ENCODE data around the gene MTR. TPM values are rescaled to one million over a fixed set of nuclear protein-coding genes. Genes with fewer than 3 reads are reported as not detected.

Gene MTR
- total and polyA plus RNA-seq, 4 donors, result 2.5 to 19.0 (median 8.6) TPM

DNA sequence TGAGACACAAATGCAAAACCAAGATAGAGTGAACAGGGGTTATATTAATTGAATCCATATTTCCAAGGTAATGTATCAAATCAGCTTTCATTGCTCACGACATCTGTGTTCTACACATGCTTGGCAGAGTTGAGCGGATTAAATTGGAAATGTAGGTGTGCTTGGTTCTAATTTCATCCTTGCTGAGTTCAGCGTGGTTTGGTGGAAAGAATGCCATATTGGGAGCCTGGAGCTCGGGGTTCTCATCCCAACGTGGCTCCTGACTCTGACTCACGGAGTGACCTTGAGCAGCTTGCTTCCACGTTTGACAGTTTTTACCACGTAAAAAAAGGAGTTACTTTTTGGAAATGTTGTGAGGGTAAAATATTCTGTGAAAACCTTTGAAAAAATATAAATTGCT lies 92.0 kb downstream of the MTR start:
- H3K27me3 ChIP-seq (ENCODE audit: control insufficient read depth in 4 of 4, insufficient read depth in 4 of 4, low read length in 3 of 4), result no peaks in the 10 kb centered on the region
- H3K27ac ChIP-seq (ENCODE audit: low read depth in 1 of 2, low read length in 2 of 2), result no peak overlapping the region
- no peak overlapping the region for H3K9ac ChIP-seq (ENCODE audit: low read depth in 1 of 2, low read length in 2 of 2)
- no peaks in the 10 kb centered on the region for H3K4me1 ChIP-seq (ENCODE audit: control insufficient read depth in 4 of 4, insufficient read depth in 4 of 4, low read length in 3 of 4)
- no peak for TF ChIP-seq FOXA1 (IDR thresholded peaks at IDR 0.05)
- no peak for TF ChIP-seq TAF1 (conservative IDR thresholded peaks at IDR 0.05)
- no peak for TF ChIP-seq YY1 (IDR thresholded peaks at IDR 0.05)
- TF ChIP-seq, protein P1, sequence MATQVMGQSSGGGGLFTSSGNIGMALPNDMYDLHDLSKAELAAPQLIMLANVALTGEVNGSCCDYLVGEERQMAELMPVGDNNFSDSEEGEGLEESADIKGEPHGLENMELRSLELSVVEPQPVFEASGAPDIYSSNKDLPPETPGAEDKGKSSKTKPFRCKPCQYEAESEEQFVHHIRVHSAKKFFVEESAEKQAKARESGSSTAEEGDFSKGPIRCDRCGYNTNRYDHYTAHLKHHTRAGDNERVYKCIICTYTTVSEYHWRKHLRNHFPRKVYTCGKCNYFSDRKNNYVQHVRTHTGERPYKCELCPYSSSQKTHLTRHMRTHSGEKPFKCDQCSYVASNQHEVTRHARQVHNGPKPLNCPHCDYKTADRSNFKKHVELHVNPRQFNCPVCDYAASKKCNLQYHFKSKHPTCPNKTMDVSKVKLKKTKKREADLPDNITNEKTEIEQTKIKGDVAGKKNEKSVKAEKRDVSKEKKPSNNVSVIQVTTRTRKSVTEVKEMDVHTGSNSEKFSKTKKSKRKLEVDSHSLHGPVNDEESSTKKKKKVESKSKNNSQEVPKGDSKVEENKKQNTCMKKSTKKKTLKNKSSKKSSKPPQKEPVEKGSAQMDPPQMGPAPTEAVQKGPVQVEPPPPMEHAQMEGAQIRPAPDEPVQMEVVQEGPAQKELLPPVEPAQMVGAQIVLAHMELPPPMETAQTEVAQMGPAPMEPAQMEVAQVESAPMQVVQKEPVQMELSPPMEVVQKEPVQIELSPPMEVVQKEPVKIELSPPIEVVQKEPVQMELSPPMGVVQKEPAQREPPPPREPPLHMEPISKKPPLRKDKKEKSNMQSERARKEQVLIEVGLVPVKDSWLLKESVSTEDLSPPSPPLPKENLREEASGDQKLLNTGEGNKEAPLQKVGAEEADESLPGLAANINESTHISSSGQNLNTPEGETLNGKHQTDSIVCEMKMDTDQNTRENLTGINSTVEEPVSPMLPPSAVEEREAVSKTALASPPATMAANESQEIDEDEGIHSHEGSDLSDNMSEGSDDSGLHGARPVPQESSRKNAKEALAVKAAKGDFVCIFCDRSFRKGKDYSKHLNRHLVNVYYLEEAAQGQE (IDR thresholded peaks at IDR 0.05), result no peak
- DNase-seq (ENCODE audit: low spot score), result no peak
- H3K9me3 ChIP-seq (ENCODE audit: control insufficient read depth in 4 of 4, low read length in 3 of 4), result no peaks in the 10 kb centered on the region
- H3K4me3 ChIP-seq (ENCODE audit: low read depth in 1 of 3, low read length in 3 of 3), result no peak overlapping the region
- peaks cover 6 to 26% (median 16%) of the 10 kb centered on the region in 4 donors for H3K36me3 ChIP-seq (ENCODE audit: control insufficient read depth in 4 of 4, insufficient read depth in 3 of 4, low read depth in 1 of 4, low read length in 3 of 4)
- WGBS, result 96% methylated on average over 8 of the region's 8 CpGs

DNA sequence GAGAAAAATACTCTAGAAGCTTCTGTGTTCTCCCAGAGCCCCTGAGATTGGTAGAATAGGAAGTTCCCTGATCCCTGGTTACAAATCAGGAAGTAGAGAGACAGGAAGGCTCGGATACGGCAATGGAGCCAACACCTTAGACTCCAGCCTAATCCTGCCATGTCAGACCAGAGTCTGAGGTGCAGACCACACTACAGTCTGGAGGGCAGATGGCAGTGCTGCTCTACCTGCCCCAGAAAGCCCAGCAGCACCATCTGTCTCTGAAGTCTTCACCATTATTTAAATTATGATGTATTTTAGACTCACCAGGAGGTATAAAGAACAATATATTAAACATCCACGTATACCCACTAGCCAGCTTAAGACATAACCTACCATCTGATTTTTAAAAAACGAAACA lies 93.0 kb downstream of the MTR start:
- no peak for DNase-seq (ENCODE audit: low spot score)
- TF ChIP-seq, protein P2, sequence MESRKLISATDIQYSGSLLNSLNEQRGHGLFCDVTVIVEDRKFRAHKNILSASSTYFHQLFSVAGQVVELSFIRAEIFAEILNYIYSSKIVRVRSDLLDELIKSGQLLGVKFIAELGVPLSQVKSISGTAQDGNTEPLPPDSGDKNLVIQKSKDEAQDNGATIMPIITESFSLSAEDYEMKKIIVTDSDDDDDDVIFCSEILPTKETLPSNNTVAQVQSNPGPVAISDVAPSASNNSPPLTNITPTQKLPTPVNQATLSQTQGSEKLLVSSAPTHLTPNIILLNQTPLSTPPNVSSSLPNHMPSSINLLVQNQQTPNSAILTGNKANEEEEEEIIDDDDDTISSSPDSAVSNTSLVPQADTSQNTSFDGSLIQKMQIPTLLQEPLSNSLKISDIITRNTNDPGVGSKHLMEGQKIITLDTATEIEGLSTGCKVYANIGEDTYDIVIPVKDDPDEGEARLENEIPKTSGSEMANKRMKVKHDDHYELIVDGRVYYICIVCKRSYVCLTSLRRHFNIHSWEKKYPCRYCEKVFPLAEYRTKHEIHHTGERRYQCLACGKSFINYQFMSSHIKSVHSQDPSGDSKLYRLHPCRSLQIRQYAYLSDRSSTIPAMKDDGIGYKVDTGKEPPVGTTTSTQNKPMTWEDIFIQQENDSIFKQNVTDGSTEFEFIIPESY (IDR thresholded peaks at IDR 0.05), result no peak
- TF ChIP-seq HNF4A (conservative IDR thresholded peaks at IDR 0.05) (no peak), FOXA2 (IDR thresholded peaks at IDR 0.05) (no peak), RXRA (IDR thresholded peaks at IDR 0.05) (no peak), FOXA1 (IDR thresholded peaks at IDR 0.05) (no peak), GABPA (IDR thresholded peaks at IDR 0.05 in 1 of 2, conservative IDR thresholded peaks at IDR 0.05 in 1 of 2) (no peak), RAD21 (IDR thresholded peaks at IDR 0.05) (no peak), EGR1 (IDR thresholded peaks at IDR 0.05; ENCODE audit: low read depth in 2 of 2) (no peak), SP1 (IDR thresholded peaks at IDR 0.05) (no peak), YY1 (IDR thresholded peaks at IDR 0.05) (no peak), TAF1 (conservative IDR thresholded peaks at IDR 0.05) (no peak), JUND (IDR thresholded peaks at IDR 0.05) (no peak)
- TF ChIP-seq, protein P1 (IDR thresholded peaks at IDR 0.05), result no peak
- TF ChIP-seq, protein P3, sequence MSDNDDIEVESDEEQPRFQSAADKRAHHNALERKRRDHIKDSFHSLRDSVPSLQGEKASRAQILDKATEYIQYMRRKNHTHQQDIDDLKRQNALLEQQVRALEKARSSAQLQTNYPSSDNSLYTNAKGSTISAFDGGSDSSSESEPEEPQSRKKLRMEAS (IDR thresholded peaks at IDR 0.05), result no peak
- TF ChIP-seq, protein P4, sequence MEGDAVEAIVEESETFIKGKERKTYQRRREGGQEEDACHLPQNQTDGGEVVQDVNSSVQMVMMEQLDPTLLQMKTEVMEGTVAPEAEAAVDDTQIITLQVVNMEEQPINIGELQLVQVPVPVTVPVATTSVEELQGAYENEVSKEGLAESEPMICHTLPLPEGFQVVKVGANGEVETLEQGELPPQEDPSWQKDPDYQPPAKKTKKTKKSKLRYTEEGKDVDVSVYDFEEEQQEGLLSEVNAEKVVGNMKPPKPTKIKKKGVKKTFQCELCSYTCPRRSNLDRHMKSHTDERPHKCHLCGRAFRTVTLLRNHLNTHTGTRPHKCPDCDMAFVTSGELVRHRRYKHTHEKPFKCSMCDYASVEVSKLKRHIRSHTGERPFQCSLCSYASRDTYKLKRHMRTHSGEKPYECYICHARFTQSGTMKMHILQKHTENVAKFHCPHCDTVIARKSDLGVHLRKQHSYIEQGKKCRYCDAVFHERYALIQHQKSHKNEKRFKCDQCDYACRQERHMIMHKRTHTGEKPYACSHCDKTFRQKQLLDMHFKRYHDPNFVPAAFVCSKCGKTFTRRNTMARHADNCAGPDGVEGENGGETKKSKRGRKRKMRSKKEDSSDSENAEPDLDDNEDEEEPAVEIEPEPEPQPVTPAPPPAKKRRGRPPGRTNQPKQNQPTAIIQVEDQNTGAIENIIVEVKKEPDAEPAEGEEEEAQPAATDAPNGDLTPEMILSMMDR (IDR thresholded peaks at IDR 0.05; ENCODE audit: low read depth, low read length, missing input control), result no peak
- no peak overlapping the region for H3K27ac ChIP-seq (ENCODE audit: low read depth in 1 of 2, low read length in 2 of 2)
- 86% methylated on average over 4 of the region's 4 CpGs for WGBS
- no peaks in the 10 kb centered on the region for H3K4me1 ChIP-seq (ENCODE audit: control insufficient read depth in 4 of 4, insufficient read depth in 4 of 4, low read length in 3 of 4)
- no peak overlapping the region for H3K4me3 ChIP-seq (ENCODE audit: low read depth in 1 of 3, low read length in 3 of 3)
- H3K9ac ChIP-seq (ENCODE audit: low read depth in 1 of 2, low read length in 2 of 2), result no peak overlapping the region
- H3K9me3 ChIP-seq (ENCODE audit: control insufficient read depth in 4 of 4, low read length in 3 of 4), result no peaks in the 10 kb centered on the region
- H3K36me3 ChIP-seq (ENCODE audit: control insufficient read depth in 4 of 4, insufficient read depth in 3 of 4, low read depth in 1 of 4, low read length in 3 of 4), result peaks cover 5 to 30% (median 18%) of the 10 kb centered on the region in 4 donors
- no peaks in the 10 kb centered on the region for H3K27me3 ChIP-seq (ENCODE audit: control insufficient read depth in 4 of 4, insufficient read depth in 4 of 4, low read length in 3 of 4)
